GM10248 (cell line): ENCODE data around the gene ARHGEF12.

ENCODE experiments used
- CTCF ChIA-PET: fragments of 300-600 bp; sonication (Branson Sonifier 250); formaldehyde crosslinking; extraction: SDS; loops from one replicate; lab custom pipeline; 2021; ENCODE audit warnings: antibody characterized with exemption; lab: Yijun Ruan, JAX
- POLR2A ChIA-PET: fragments of 350-650 bp; sonication (Branson Sonifier 250); formaldehyde crosslinking; extraction: SDS; loops from one replicate; lab custom pipeline; 2020; ENCODE audit warnings: antibody characterized with exemption; lab: Yijun Ruan, JAX
- DNase-seq: peaks from one replicate; pipeline ENCODE4 v3.0.0; 2012; ENCODE audit errors: extremely low spot score
- TF ChIP-seq, protein P1 (sequence below): IDR thresholded peaks from 2 replicates; pipeline ENCODE4 v1.5.1; 2012; ENCODE audit warnings: mild to moderate bottlenecking, low read depth; ENCODE audit errors: extremely low read depth, missing control alignments, control extremely low read depth

The ARHGEF12 gene

DNA sequence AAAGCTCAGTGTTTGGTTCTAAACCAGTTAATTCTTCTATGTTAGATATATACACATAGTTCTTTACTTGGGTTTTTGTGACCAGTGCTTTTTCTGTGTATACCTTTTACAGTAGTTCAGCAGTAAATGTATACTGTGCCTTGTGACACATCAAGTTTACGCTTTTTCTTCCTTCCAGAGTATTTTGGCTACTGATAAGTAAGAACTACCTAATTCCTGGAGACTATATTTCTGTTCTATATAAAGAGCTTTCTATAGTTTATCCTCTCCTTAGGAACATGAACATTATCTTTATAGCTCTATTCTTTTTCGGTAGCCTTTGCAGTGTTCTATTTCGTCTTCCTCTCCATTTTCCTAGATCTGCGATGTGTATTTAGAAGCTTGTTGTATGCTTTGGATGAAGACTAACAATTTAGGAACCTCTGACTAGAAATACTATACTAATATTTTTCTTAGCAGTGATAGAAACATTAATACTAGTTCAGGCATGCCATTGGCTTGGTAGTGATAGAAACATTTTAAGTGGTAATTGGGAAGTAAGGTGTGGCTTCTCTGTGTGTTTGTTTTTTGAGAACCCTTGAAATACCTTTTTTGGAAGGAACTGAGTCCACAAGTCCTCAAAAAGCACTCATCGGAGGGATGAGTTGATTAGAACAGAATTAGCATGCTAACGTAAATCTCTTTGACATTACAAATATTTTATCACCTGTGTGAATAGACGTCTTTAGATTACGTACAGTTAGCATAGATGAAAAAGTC, 74.6 kb downstream of the ARHGEF12 start:
- TF ChIP-seq, protein P1, sequence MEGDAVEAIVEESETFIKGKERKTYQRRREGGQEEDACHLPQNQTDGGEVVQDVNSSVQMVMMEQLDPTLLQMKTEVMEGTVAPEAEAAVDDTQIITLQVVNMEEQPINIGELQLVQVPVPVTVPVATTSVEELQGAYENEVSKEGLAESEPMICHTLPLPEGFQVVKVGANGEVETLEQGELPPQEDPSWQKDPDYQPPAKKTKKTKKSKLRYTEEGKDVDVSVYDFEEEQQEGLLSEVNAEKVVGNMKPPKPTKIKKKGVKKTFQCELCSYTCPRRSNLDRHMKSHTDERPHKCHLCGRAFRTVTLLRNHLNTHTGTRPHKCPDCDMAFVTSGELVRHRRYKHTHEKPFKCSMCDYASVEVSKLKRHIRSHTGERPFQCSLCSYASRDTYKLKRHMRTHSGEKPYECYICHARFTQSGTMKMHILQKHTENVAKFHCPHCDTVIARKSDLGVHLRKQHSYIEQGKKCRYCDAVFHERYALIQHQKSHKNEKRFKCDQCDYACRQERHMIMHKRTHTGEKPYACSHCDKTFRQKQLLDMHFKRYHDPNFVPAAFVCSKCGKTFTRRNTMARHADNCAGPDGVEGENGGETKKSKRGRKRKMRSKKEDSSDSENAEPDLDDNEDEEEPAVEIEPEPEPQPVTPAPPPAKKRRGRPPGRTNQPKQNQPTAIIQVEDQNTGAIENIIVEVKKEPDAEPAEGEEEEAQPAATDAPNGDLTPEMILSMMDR, result no peak
- no peak for DNase-seq
- POLR2A ChIA-PET, result no interaction called here
- CTCF ChIA-PET, result interaction anchor here (0.7 to 3.9 kb wide), 7 partner anchors 10 to 76 kb away, joined by 3 to 14 read pairs (median 3); no protein-coding TSS in a partner anchor

DNA sequence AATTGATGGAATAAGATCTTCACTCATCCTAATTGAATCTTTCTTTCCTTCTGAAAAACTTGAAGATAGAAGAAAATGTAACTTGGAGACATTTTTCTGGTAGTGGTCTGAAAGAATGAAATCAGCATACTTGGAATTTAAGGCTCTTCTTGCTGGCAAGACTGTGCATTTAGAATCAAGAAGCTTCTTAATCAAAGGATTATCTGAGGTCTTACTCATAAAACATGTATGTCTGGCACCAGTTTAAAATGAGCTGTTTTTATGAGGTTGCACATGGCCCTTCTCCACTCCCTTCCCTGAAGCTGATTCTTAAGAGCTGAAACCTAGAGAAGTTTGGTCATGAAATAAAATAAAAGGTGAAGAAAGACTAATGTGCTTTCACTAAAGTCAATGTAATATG, 77.3 kb downstream of the ARHGEF12 start:
- CTCF ChIA-PET, result interaction anchor here (1.2 kb wide), 1 partner anchor 18 kb away, joined by 3 read pairs; no protein-coding TSS in a partner anchor
- no peak for DNase-seq
- POLR2A ChIA-PET, result no interaction called here
- TF ChIP-seq, protein P1, result no peak

GRCh38 chr11:120420572-120420971, 84.4 kb downstream of the ARHGEF12 start:
- DNase-seq, result no peak
- TF ChIP-seq, protein P1, result no peak
- POLR2A ChIA-PET, result no interaction called here
- CTCF ChIA-PET, result interaction anchor here (1.0 to 1.3 kb wide), 2 partner anchors 9 to 20 kb away, joined by 3 read pairs; no protein-coding TSS in a partner anchor

GRCh38 chr11:120424185-120424969, 88.2 kb downstream of the ARHGEF12 start:
- TF ChIP-seq, protein P1, result no peak
- ChIA-PET POLR2A (no interaction called here), CTCF (interaction anchor here (1.2 kb wide), 1 partner anchor 14 kb away, joined by 3 read pairs; no protein-coding TSS in a partner anchor)
- no peak for DNase-seq

- TF ChIP-seq, protein P1, result no peak
- POLR2A ChIA-PET, result no interaction called here
- CTCF ChIA-PET, result interaction anchor here (1.2 to 1.5 kb wide), 2 partner anchors 13 to 14 kb away, joined by 3 to 4 read pairs; no protein-coding TSS in a partner anchor
- DNase-seq, result peak; percentile 27
Measured at GRCh38 chr11:120424970-120425332, 88.7 kb downstream of the ARHGEF12 start.

DNA sequence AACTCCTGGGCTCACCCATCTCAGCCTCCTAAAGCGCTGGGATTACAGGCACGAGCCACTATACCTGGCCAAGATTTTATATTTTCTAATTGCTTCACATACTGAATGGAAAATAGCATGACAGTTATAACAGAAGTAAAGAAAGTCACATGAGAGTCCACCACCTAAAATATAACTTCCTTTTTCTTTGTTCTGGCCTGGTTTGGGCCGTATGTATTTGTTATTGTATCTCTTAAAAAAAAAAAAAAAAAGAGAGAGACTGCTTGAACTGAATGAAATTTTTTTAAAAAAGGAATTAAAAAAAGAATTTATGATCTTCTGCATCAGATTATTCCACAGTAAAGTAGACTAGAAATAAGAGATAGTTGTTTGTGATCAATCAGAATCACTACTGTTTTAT, 89.3 kb downstream of the ARHGEF12 start:
- DNase-seq, result peak; percentile 20
- POLR2A ChIA-PET, result no interaction called here
- TF ChIP-seq, protein P1, result no peak
- CTCF ChIA-PET, result interaction anchor here (1.2 to 1.5 kb wide), 2 partner anchors 14 to 90 kb away, joined by 3 to 4 read pairs; no protein-coding TSS in a partner anchor
